GM21619 (cell line): Measurements from ENCODE around the gene R3HDML.

Source experiments
- ATAC-seq: cut with Tn5 transposase; IDR thresholded peaks from one replicate; pipeline ENCODE4 v1.9.1; 2021; ENCODE audit not compliant: unreplicated experiment

Gene R3HDML

GRCh38 chr20:44361021-44361420, 24.2 kb downstream of the R3HDML start:
- no peak for ATAC-seq

GRCh38 chr20:44362466-44362940, 25.7 kb downstream of the R3HDML start:
- ATAC-seq, result no peak

DNA sequence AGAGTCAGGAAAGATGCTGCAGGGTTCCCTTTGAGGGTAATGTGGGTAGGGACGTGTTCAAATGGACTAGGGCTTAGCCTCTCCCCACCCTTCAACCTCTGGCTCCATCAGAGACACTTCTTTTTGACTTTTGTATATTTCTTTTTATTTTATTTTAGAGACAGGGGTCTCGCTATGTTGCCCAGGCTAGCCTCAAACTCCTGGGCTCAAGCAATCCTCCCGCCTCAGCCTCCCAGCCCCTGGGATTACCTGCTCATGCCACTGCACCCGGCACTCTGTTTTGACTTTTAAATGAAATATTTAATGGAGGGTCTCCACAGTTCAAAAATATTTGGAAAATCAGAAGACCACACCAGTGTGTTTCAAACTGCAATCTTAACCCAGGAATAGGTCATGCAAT, 27.2 kb downstream of the R3HDML start:
- ATAC-seq, result no peak

DNA sequence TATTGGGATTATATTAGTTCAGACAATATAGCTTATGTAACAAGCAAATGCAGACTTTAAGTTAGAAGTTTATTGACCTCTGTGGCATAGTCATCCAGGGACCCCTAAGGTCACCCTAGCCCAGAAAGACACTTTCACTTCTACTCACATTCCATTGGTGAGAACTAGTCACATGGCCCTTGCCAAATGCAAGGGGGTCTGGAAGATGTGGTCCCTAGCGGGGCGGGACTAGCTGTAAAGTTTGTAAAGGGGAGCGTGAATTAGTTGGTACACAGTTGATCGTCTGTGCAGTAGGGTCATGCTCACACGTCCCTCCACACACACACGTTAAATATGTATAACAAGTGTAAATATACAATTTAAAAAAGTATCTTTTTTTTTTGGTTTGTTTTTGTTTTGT, 27.9 kb downstream of the R3HDML start:
- ATAC-seq, result no peak

DNA sequence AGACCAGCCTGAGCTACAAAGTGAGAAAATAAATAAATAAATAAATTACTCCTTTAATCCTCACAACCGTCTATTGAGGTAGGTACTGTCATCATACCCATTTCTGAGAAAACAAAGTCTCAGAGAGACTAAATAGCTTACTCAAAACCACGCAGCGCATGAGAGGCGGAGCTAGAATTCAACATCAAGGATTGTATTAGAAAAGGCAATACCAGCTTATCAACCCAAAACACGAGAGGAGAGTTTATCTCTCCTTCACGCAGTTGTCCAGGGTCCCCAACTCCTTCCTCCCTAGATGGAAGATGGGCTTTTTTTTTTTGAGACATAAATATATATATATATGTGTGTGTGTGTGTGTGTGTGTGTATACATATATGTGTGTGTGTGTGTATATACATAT, 30.9 kb downstream of the R3HDML start:
- ATAC-seq, result no peak

- no peak for ATAC-seq
Measured at GRCh38 chr20:44370639-44371218, 33.9 kb downstream of the R3HDML start.

DNA sequence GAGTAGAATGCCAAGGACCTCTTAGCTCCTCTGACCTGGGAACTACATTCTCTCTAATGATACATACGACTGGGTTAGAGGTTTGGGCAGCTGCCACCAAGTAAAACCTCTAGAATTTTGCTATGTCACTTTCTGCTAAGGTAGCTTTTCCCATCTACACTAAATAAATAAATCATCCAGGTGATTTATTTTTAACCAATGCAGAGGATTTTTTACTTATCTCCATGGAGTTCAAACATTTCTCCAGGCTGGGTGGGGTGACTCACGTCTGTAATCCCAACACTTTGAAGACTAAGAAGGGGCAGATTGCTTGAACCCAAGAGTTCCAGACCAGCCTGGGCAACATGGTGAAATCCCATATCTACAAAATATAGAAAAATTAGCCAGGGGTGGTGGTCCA, 45.8 kb downstream of the R3HDML start:
- no peak for ATAC-seq

- no peak for ATAC-seq
Measured at GRCh38 chr20:44384423-44385027, 47.7 kb downstream of the R3HDML start.

DNA sequence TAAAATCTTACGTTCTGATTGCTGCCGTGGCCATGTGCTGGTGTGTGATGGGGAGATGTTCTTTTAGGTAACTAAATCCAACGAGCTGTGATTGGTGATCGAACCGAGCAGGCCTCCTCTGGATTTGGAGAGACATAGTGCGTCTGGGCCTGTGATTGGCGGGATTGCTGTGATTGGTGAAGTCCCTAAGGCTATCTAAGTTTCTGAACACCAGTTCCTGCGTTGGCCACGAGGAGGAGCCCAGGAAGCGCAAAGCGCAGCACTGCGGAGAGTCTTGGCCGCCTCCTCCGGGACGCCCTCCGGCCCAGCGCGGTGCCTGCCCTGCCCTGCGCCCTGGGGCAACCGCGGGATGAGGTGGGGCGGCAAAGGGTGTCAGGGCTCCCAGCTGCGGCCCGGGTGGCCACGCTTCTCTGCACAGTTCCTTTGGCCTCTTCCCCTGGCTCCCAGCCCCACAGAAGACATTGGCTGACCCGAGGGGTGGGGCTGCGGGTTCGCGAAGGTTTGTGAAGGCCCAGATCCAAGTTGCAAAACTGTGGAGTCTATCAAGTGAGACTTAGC, 51.7 kb downstream of the R3HDML start:
- no peak for ATAC-seq

DNA sequence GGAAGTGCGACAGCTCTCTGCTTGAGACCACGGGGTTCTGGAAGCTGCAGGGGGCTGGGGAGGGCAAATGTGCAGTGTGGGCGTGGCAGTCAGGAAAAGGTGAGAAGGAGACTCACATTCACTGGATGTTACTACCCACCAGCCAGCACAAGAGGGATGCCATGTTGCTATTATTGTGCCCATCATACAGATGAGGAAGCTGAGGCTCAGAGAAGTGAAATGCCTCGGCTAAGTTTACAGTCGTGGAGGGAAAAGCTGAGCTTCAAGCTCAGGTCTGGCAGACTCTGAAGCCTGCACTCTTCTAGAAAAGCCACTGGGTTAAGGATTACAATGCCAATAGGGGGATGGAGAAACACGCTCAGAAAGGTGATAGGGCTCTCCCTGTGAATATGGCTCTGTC, 53.0 kb downstream of the R3HDML start:
- ATAC-seq, result no peak

GRCh38 chr20:44390280-44390679, 53.4 kb downstream of the R3HDML start:
- ATAC-seq, result no peak

DNA sequence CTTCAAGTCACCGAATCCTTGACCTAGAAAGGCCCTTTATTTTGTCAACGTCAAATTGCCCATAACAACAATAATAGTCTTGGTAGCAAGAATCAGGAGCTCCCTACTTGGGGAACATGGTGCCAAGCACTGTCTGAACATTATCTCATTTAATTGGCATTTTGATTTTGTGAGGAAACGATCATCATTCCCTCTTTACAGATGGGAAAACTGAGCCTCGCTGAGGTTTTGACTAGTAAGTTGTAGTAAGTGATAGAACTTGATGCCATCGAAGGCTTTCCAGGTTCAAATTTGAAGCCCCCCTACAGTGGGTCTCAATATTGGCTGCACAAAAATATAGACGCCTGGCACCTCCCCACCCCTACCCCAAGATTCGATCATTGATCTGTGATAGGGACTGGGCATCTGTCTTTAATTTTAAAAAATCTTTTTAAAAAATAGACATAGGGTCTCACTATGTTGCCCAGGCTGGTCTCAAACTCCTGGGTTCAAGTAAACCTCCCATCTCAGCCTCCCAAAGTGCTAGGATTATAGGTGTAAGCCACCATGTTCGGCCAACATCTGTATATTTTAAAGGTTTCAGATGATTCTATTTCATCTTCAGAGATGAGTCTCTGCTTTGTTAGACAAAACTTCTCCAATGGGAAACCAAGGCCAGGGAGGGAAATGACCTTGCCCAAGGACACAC, 55.4 kb downstream of the R3HDML start:
- ATAC-seq, result no peak

GRCh38 chr20:44392776-44393607, 56.1 kb downstream of the R3HDML start:
- no peak for ATAC-seq

- ATAC-seq, result no peak
Measured at GRCh38 chr20:44393608-44394451, 57.0 kb downstream of the R3HDML start.

DNA sequence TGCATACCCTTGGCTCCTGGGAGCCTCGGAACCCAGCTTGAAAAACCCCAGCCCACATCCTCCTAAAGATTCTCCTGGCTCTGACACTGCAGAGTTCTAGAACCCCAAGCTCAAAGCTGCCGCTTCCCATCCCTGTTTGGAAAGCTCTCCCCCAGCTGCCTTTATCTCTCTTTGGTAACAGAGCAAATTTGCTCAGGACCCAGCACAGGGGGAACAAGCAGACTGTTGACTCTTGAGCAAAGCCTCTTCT, 57.5 kb downstream of the R3HDML start:
- ATAC-seq, result no peak

DNA sequence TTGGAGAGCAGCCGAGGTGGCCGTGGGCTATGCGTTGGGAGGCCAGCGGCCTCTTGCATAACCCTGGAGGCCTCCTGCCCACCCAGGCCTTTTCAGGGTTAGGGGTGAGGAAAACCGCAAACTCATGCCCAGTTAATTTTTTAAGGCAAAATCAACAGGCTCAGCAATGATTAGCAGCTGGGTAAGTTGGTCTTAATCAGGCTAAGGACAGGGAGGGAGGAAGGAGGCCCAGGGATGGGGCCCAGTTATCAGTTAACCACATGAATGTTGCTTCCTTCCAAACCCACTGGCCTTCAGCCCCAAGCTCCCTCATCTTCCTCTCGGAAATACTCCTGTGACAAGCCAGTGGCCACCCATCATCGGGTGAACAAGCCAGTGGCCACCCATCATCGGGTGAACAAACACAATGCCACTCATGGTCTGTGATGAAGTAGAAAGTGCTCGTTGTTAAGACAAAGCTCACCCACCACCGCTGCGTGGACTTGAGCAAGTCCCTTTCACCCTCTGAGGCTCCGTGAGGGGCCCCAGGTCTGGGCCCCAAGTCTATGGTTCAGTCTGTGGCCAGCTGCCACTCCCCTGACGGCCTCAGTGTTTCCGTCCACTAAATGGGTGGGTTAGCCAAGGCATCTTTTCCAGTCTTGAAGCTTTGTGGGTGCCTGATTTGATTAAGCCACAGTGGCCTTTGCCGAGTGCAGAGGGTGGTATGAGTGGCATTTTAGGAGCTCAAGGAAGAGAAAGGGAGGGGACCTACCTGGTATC, 58.0 kb downstream of the R3HDML start:
- ATAC-seq, result no peak

DNA sequence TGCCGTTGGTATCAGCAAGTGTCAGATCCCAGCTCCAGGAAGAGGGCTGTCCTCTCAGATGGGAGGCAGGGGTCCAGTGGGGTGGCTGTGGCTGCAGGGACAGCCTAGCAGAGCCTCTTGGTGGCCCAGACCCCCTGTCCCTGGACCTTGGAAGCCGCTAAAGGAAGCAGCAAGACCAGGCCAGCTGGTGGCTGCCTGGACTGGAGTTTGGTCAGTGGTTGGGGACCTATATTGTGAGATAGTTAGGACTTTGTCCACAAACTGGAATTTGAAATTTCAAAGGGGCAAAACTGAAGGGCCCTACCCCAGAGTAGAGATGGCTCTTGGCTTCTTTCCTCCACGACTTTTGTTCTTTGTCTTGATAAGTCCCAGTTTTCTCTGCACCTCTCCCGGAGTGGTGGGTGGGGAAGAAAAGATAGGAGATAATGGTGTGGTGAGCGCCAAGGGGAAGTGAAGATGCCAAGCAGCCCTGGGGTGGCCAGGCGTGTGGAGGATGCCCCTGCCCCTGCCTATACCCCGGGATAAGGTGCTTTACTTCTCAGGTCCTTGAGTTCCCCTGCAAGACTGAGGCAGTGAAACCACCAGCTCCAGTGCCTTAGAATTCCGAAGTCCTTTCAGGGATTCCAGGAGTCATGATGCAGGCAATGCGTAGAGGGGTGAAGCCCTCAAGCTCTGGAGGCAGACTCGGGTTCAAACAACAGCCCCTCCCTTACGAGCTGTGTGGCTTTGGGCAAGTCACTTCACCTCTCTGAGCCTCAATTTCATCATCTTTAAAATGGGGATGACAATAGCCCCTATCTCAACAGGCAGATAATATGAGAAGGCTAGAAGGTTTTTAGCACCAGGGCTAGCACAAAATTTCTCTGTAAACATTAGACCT, 58.9 kb downstream of the R3HDML start:
- no peak for ATAC-seq

- ATAC-seq, result no peak
Measured at GRCh38 chr20:44396369-44397130, 59.7 kb downstream of the R3HDML start.
